CD4-positive, CD25-positive, alpha-beta regulatory T cell (primary cell): ENCODE results near the gene SLC44A2. TPM values are rescaled to one million over a fixed set of nuclear protein-coding genes. Genes with fewer than 3 reads are reported as not detected.

Experiments
- ATAC-seq, 2 donors: fragments of 150-1000 bp; cut with Tn5 transposase; one replicate each; pipeline ENCODE4 v1.10.0; 2021; ENCODE audit warnings: low read depth in 2 of 2, moderate number of reproducible peaks in 2 of 2, moderate library complexity in 1 of 2
- DNase-seq, 3 donors: peaks; one replicate each; pipeline versions ENCODE4 v3.0.0 to v3.0.0-alpha.2; 2012 to 2022; ENCODE audit warnings: mixed read lengths in 1 of 3
- H3K27ac ChIP-seq: one replicate; pipeline ENCODE4 v1.7.0; 2013; ENCODE audit warnings: mild to moderate bottlenecking, low read length; ENCODE audit not compliant: insufficient read depth, poor library complexity, severe bottlenecking
- H3K27me3 ChIP-seq: one replicate; pipeline ENCODE4 v1.7.0; 2013; ENCODE audit warnings: low read length; ENCODE audit not compliant: control insufficient read depth, insufficient read depth
- H3K36me3 ChIP-seq: one replicate; pipeline ENCODE4 v1.7.0; 2013; ENCODE audit warnings: mild to moderate bottlenecking, low read length, moderate library complexity; ENCODE audit not compliant: control insufficient read depth, insufficient read depth
- H3K4me1 ChIP-seq: 2 replicates; pipeline ENCODE4 v1.7.0; 2013; ENCODE audit warnings: mild to moderate bottlenecking, low read length; ENCODE audit not compliant: insufficient read depth, control insufficient read depth, poor library complexity, severe bottlenecking
- H3K4me3 ChIP-seq: one replicate; pipeline ENCODE4 v1.7.0; 2013; ENCODE audit warnings: low read depth, mild to moderate bottlenecking, low read length, moderate library complexity
- H3K9me3 ChIP-seq, 2 experiments: 1 replicate in 1 of 2; 2 replicates in 1 of 2; pipeline ENCODE4 v1.7.0; 2013; ENCODE audit warnings: low read length in 2 of 2, mild to moderate bottlenecking in 1 of 2, moderate library complexity in 1 of 2; ENCODE audit not compliant: control insufficient read depth in 2 of 2
- H3K27ac Mint-ChIP-seq, 3 donors: one replicate each; pipeline ENCODE4 v1.8.0; 2020 to 2022; ENCODE audit warnings: mild to moderate bottlenecking in 3 of 3, mixed read lengths in 3 of 3, moderate library complexity in 2 of 3
- H3K27me3 Mint-ChIP-seq: one replicate; pipeline ENCODE4 v1.8.0; 2022; ENCODE audit warnings: mild to moderate bottlenecking, mixed read lengths
- H3K36me3 Mint-ChIP-seq: one replicate; pipeline ENCODE4 v1.8.0; 2020; ENCODE audit warnings: mixed read lengths
- H3K4me1 Mint-ChIP-seq, 4 donors: one replicate each; pipeline ENCODE4 v1.8.0; 2020 to 2022; ENCODE audit warnings: mixed read lengths in 4 of 4, mild to moderate bottlenecking in 1 of 4
- H3K4me3 Mint-ChIP-seq, 4 donors: one replicate each; pipeline ENCODE4 v1.8.0; 2020 to 2022; ENCODE audit warnings: mild to moderate bottlenecking in 4 of 4, mixed read lengths in 4 of 4, moderate library complexity in 3 of 4
- H3K9me3 Mint-ChIP-seq, 7 donors: one replicate each; pipeline ENCODE4 v1.8.0; 2020 to 2022; ENCODE audit warnings: mixed read lengths in 7 of 7, mild to moderate bottlenecking in 3 of 7, moderate library complexity in 2 of 7
- polyA plus RNA-seq, 4 donors: library from polyadenylated mRNA; unstranded; fragments of 300-500 nt; fragmentation: Illumina TruSeq; gene quantifications; one replicate each; pipeline ENCODE4 v1.2.3, GENCODE V29; 2021
- total RNA-seq: library from RNA; stranded (reverse); gene quantifications from one replicate; pipeline ENCODE4 v1.2.3, GENCODE V29; 2022

SLC44A2 gene
- total and polyA plus RNA-seq, 5 donors from 2014 or later = 225 to 280 (median 254) TPM

DNA sequence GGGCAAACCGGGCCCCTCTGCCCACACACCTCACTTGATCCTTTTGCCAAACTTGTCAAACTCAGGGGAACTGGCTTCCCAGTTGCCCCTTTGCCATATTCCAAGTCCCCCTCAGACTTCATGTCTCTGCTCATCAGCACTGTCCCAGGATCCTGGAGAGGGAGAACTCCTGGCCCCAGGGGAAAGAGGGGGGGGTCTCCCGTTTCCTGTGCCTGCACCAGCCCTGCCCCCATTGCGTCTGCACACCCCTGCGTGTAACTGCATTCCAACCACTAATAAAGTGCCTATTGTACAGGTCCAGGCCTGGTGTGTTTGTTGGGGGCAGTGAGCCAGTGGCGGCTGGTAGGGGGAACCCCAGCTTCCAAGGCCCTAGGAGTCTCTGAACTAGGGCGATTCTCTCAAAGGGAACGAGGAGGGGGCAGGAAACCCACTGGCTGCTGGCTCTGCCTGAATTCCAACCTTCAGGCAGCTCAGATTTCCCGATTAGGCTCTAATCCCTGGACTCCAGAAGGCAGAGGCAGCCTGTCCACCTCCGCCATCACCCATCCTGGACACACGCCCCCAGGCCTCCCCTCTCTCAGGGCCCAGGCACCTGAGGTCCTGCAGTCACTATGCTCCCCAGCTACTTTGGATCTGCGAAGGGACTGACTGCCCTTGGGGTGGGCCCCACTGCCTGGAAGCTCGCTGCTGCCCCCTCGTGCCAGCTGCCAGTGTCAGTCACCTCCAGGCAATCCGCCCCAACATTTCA lies 19.1 kb downstream of the SLC44A2 start:
- ATAC-seq (peak; percentile 90 to 91), DNase-seq (peak; percentile 75 to 83 (median 80))
- no peaks in the 10 kb centered on the region for H3K27me3 Mint-ChIP-seq
- Histone ChIP-seq H3K4me1 (peaks cover 3% of the 10 kb centered on the region), H3K27ac (peak overlapping the region; percentile 65), H3K36me3 (peaks cover 40% of the 10 kb centered on the region), H3K4me3 (no peak overlapping the region), H3K27me3 (no peaks in the 10 kb centered on the region), H3K9me3 (no peaks in the 10 kb centered on the region)
- H3K36me3 Mint-ChIP-seq = peaks cover 13% of the 10 kb centered on the region
- peak overlapping the region; percentile 76 to 93 (median 90) for H3K27ac Mint-ChIP-seq
- no peaks in the 10 kb centered on the region for H3K9me3 Mint-ChIP-seq
- peaks cover 0 to 31% (median 13%) of the 10 kb centered on the region in 4 donors for H3K4me1 Mint-ChIP-seq
- peak overlapping the region in 1 of 4 donors; percentile 11 for H3K4me3 Mint-ChIP-seq

- peaks cover 13% of the 10 kb centered on the region for H3K36me3 Mint-ChIP-seq
- peak overlapping the region in 1 of 4 donors; percentile 47 for H3K4me3 Mint-ChIP-seq
- peaks cover 1 to 36% (median 16%) of the 10 kb centered on the region in 4 donors for H3K4me1 Mint-ChIP-seq
- peak overlapping the region in 2 of 3 donors; percentile 26 to 55 for H3K27ac Mint-ChIP-seq
- Histone ChIP-seq H3K4me1 (peaks cover 4% of the 10 kb centered on the region), H3K27me3 (no peaks in the 10 kb centered on the region), H3K27ac (no peak overlapping the region), H3K4me3 (no peak overlapping the region), H3K9me3 (no peaks in the 10 kb centered on the region), H3K36me3 (peaks cover 21% of the 10 kb centered on the region)
- DNase-seq (no peak), ATAC-seq (no peak)
- H3K27me3 Mint-ChIP-seq = no peaks in the 10 kb centered on the region
- H3K9me3 Mint-ChIP-seq = no peaks in the 10 kb centered on the region
Observed at GRCh38 chr19:10646456-10647159, 21.3 kb downstream of the SLC44A2 start.

DNA sequence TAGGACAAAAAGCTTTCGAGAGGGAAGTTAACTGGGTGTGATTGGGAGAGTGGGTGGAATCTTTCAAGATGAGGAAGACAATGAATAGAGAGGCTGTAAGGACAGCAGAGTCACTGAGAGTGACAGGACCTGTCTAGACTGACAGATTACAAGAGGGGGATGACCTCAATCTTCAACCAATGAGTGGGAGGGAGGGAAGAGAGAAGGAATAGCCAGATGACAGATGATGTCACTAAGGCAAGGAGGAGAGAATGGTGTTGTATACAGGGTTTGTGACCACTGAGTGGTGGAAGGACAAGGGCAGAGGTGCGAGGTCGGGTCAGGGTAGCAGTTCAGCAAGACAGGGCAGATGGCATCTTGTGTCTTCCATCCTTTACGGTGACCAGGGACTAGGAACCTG lies 23.0 kb downstream of the SLC44A2 start:
- ATAC-seq (no peak), DNase-seq (no peak)
- peaks cover 7% of the 10 kb centered on the region for H3K36me3 ChIP-seq
- H3K27me3 ChIP-seq = no peaks in the 10 kb centered on the region
- no peak overlapping the region for H3K27ac ChIP-seq
- Mint-ChIP-seq H3K27ac (peak overlapping the region in 2 of 3 donors; percentile 20 to 82), H3K27me3 (no peaks in the 10 kb centered on the region), H3K4me1 (peaks cover 6 to 35% (median 22%) of the 10 kb centered on the region in 4 donors), H3K4me3 (peak overlapping the region in 1 of 4 donors; percentile 63), H3K9me3 (no peaks in the 10 kb centered on the region), H3K36me3 (peaks cover 9% of the 10 kb centered on the region)
- H3K4me3 ChIP-seq = no peak overlapping the region
- peaks cover 21% of the 10 kb centered on the region for H3K4me1 ChIP-seq
- H3K9me3 ChIP-seq = no peaks in the 10 kb centered on the region

DNA sequence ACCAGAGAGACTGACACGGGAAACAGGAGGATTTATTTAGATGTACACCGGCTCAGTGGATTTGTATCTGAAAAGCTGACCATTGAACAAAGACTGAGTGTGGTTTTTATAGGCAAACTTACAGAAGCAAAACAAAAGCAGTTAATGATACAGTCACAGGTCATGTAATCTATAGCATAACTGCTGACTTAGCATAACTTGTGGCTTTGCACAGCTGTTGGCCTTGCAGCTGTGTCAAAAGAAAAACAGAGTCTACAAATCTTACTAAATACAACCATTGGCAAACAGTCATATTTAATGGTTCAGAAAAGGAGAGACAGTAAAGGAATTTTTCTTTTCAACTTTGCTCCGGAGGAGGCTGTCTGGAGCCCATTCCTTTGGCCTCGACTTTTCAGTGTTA lies 26.5 kb downstream of the SLC44A2 start:
- Mint-ChIP-seq H3K9me3 (no peaks in the 10 kb centered on the region), H3K4me1 (peaks cover 17 to 43% (median 33%) of the 10 kb centered on the region in 4 donors), H3K27me3 (peaks cover 11% of the 10 kb centered on the region), H3K27ac (peak overlapping the region; percentile 43 to 99 (median 99)), H3K36me3 (peaks cover 10% of the 10 kb centered on the region), H3K4me3 (peak overlapping the region; percentile 83 to 97 (median 96))
- ATAC-seq (no peak), DNase-seq (peak in 1 of 3 donors; percentile 28)
- Histone ChIP-seq H3K27me3 (no peaks in the 10 kb centered on the region), H3K4me1 (peaks cover 39% of the 10 kb centered on the region), H3K27ac (peak overlapping the region; percentile 100), H3K36me3 (no peaks in the 10 kb centered on the region), H3K4me3 (no peak overlapping the region), H3K9me3 (no peaks in the 10 kb centered on the region)

GRCh38 chr19:10653482-10653731 lies 28.1 kb downstream of the SLC44A2 start:
- DNase-seq (no peak), ATAC-seq (no peak)
- Histone ChIP-seq H3K27me3 (no peaks in the 10 kb centered on the region), H3K4me1 (peaks cover 55% of the 10 kb centered on the region), H3K9me3 (no peaks in the 10 kb centered on the region), H3K4me3 (peak overlapping the region; percentile 78), H3K36me3 (peaks cover 3% of the 10 kb centered on the region), H3K27ac (peak overlapping the region; percentile 100)
- peaks cover 23 to 56% (median 34%) of the 10 kb centered on the region in 4 donors for H3K4me1 Mint-ChIP-seq
- no peaks in the 10 kb centered on the region for H3K9me3 Mint-ChIP-seq
- H3K27ac Mint-ChIP-seq = peak overlapping the region; percentile 97 to 99 (median 99)
- H3K36me3 Mint-ChIP-seq = peaks cover 14% of the 10 kb centered on the region
- H3K4me3 Mint-ChIP-seq = peak overlapping the region; percentile 95 to 97 (median 96)
- peaks cover 11% of the 10 kb centered on the region for H3K27me3 Mint-ChIP-seq

- Histone ChIP-seq H3K4me3 (peak within 1 kb of the TSS; percentile 79), H3K9me3 (no peaks in the 10 kb centered on the region), H3K27ac (peak within 1 kb of the TSS; percentile 100), H3K4me1 (peaks cover 60% of the 10 kb centered on the region), H3K27me3 (no peaks in the 10 kb centered on the region), H3K36me3 (peaks cover 3% of the 10 kb centered on the region)
- Mint-ChIP-seq H3K4me3 (peak within 1 kb of the TSS; percentile 95 to 97 (median 97)), H3K27ac (peak within 1 kb of the TSS; percentile 97 to 99 (median 99)), H3K27me3 (peaks cover 11% of the 10 kb centered on the region), H3K4me1 (peaks cover 23 to 61% (median 33%) of the 10 kb centered on the region in 4 donors), H3K9me3 (no peaks in the 10 kb centered on the region), H3K36me3 (peaks cover 14% of the 10 kb centered on the region)
- ATAC-seq (peak; percentile 79 to 82), DNase-seq (peak; percentile 100)
Observed at GRCh38 chr19:10653732-10654609, 28.6 kb downstream of the SLC44A2 start, which contains the start of gene ILF3. ILF3 (plus strand) TSS chr19:10654346; CDS start chr19:10670606, 16,260 bp downstream.
